NCI-H226 (cell line): ENCODE measurements around the gene SH3RF3.
"Not testable (repeated sequence)": the region's sequence is repeated elsewhere in the genome, so short reads cannot be mapped to it uniquely, and the experiment has no call there.

Experiments used
- DNase-seq: peaks from one replicate; pipeline ENCODE4 v3.0.0-alpha.2; 2015

Gene SH3RF3

GRCh38 chr2:109120166-109120565 is 8.8 kb upstream of the SH3RF3 start:
- DNase-seq = no peak

GRCh38 chr2:109120686-109121085 is 8.3 kb upstream of the SH3RF3 start:
- not testable (repeated sequence) for DNase-seq

GRCh38 chr2:109123586-109124201 is 5.3 kb upstream of the SH3RF3 start:
- DNase-seq = no peak

GRCh38 chr2:109124982-109125592 is 3.9 kb upstream of the SH3RF3 start:
- DNase-seq = peak; percentile 31

- peak; percentile 79 for DNase-seq
Observed at GRCh38 chr2:109125593-109126500, 3.2 kb upstream of the SH3RF3 start.

GRCh38 chr2:109126501-109126860 is 2.5 kb upstream of the SH3RF3 start:
- DNase-seq = peak; percentile 27

GRCh38 chr2:109127556-109127955 is 1.4 kb upstream of the SH3RF3 start:
- DNase-seq = no peak

- DNase-seq = peak; percentile 61
Observed at GRCh38 chr2:109128048-109128615, 873 bp upstream of the SH3RF3 start.

- DNase-seq = no peak
Observed at GRCh38 chr2:109129356-109129920, 433 bp downstream of the SH3RF3 start.

GRCh38 chr2:109129921-109130722 is 1.1 kb downstream of the SH3RF3 start:
- DNase-seq = no peak

GRCh38 chr2:109130723-109130995 is 1.7 kb downstream of the SH3RF3 start:
- no peak for DNase-seq

- DNase-seq = no peak
Observed at GRCh38 chr2:109131777-109132176, 2.8 kb downstream of the SH3RF3 start.

GRCh38 chr2:109132626-109133025 is 3.6 kb downstream of the SH3RF3 start:
- DNase-seq = no peak

GRCh38 chr2:109133746-109134145 is 4.7 kb downstream of the SH3RF3 start:
- no peak for DNase-seq

GRCh38 chr2:109134741-109135358 is 5.8 kb downstream of the SH3RF3 start:
- DNase-seq = no peak

- DNase-seq = no peak
Observed at GRCh38 chr2:109135359-109136197, 6.6 kb downstream of the SH3RF3 start.

- DNase-seq = no peak
Observed at GRCh38 chr2:109136542-109136941, 7.5 kb downstream of the SH3RF3 start.

GRCh38 chr2:109137616-109138015 is 8.6 kb downstream of the SH3RF3 start:
- no peak for DNase-seq

GRCh38 chr2:109138449-109138848 is 9.4 kb downstream of the SH3RF3 start:
- no peak for DNase-seq

- no peak for DNase-seq
Observed at GRCh38 chr2:109139002-109139401, 10.0 kb downstream of the SH3RF3 start.

- no peak for DNase-seq
Observed at GRCh38 chr2:109139865-109140396, 10.9 kb downstream of the SH3RF3 start.
